Fibroblast of skin of left quadriceps (primary cell): ENCODE data around the gene MX1.

Experiments used
- DNase-seq, 2 experiments: peaks; one replicate each; pipeline ENCODE4 v3.0.0-alpha.2; 2013; ENCODE audit warnings: low read depth in 2 of 2

Gene MX1

GRCh38 chr21:41425954-41426675 is at the start of gene MX1:
Gene MX1, plus strand, starts transcription at chr21:41426239. Its CDS starts 5,832 bp downstream, at chr21:41432071.
- DNase-seq: peak in 1 of 2 experiments; percentile 5

- no peak for DNase-seq
Observed at GRCh38 chr21:41377715-41378114, 48.3 kb upstream of the MX1 start.

GRCh38 chr21:41378849-41379248 is 47.2 kb upstream of the MX1 start:
- DNase-seq: no peak

GRCh38 chr21:41379901-41380300 is 46.1 kb upstream of the MX1 start:
- no peak for DNase-seq

GRCh38 chr21:41381731-41382130 is 44.3 kb upstream of the MX1 start:
- no peak for DNase-seq

- DNase-seq: no peak
Observed at GRCh38 chr21:41387042-41387819, 38.8 kb upstream of the MX1 start.

GRCh38 chr21:41387824-41388223 is 38.2 kb upstream of the MX1 start:
- DNase-seq: no peak

GRCh38 chr21:41388259-41388658 is 37.8 kb upstream of the MX1 start:
- DNase-seq: no peak

GRCh38 chr21:41390043-41390639 is 35.9 kb upstream of the MX1 start:
- no peak for DNase-seq

GRCh38 chr21:41393876-41394465 is 32.1 kb upstream of the MX1 start:
- no peak for DNase-seq

GRCh38 chr21:41396558-41397075 is 29.4 kb upstream of the MX1 start:
- DNase-seq: peak in 1 of 2 experiments; percentile 2

GRCh38 chr21:41397471-41397891 is 28.6 kb upstream of the MX1 start:
- no peak for DNase-seq

- DNase-seq: no peak
Observed at GRCh38 chr21:41398251-41398650, 27.8 kb upstream of the MX1 start.

GRCh38 chr21:41398831-41399230 is 27.2 kb upstream of the MX1 start:
- DNase-seq: no peak

- DNase-seq: no peak
Observed at GRCh38 chr21:41399246-41399800, 26.7 kb upstream of the MX1 start.

- DNase-seq: no peak
Observed at GRCh38 chr21:41402231-41402630, 23.8 kb upstream of the MX1 start.

- no peak for DNase-seq
Observed at GRCh38 chr21:41402796-41403195, 23.2 kb upstream of the MX1 start.

GRCh38 chr21:41403331-41403730 is 22.7 kb upstream of the MX1 start:
- DNase-seq: no peak

GRCh38 chr21:41403966-41404365 is 22.1 kb upstream of the MX1 start:
- DNase-seq: no peak

GRCh38 chr21:41405321-41405720 is 20.7 kb upstream of the MX1 start:
- no peak for DNase-seq

- DNase-seq: no peak
Observed at GRCh38 chr21:41406340-41406739, 19.7 kb upstream of the MX1 start.
